ENCODE data around the gene SMIM36. TPM values are rescaled to one million over a fixed set of nuclear protein-coding genes. Genes with fewer than 3 reads are reported as not detected.

The SMIM36 gene
- total RNA-seq, 1 donor from 2014 or later: not detected

- Mint-ChIP-seq H3K27me3 (no peaks in the 10 kb centered on the region), H3K4me3 (peak overlapping the region; percentile 61), H3K9me3 (no peaks in the 10 kb centered on the region), H3K27ac (peak overlapping the region; percentile 92), H3K36me3 (ENCODE audit: low read depth) (no peaks in the 10 kb centered on the region), H3K4me1 (peaks cover 29% of the 10 kb centered on the region)
- TF ChIP-seq, protein P1, sequence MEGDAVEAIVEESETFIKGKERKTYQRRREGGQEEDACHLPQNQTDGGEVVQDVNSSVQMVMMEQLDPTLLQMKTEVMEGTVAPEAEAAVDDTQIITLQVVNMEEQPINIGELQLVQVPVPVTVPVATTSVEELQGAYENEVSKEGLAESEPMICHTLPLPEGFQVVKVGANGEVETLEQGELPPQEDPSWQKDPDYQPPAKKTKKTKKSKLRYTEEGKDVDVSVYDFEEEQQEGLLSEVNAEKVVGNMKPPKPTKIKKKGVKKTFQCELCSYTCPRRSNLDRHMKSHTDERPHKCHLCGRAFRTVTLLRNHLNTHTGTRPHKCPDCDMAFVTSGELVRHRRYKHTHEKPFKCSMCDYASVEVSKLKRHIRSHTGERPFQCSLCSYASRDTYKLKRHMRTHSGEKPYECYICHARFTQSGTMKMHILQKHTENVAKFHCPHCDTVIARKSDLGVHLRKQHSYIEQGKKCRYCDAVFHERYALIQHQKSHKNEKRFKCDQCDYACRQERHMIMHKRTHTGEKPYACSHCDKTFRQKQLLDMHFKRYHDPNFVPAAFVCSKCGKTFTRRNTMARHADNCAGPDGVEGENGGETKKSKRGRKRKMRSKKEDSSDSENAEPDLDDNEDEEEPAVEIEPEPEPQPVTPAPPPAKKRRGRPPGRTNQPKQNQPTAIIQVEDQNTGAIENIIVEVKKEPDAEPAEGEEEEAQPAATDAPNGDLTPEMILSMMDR (IDR thresholded peaks at IDR 0.05): no peak
- POLR2A ChIA-PET: interaction anchor here (0.9 to 2.8 kb wide), 5 partner anchors 8 to 24 kb away, joined by 3 to 14 read pairs (median 3); partner anchors contain the start of gene MMD
- CTCF ChIA-PET: no interaction called here
- intact Hi-C loops (cut with micrococcal nuclease): loop anchor here (1.0 kb wide), 2 partner anchors 7 to 24 kb away; no protein-coding TSS in a partner anchor
- no peak for DNase-seq
- ATAC-seq (ENCODE audit: low read depth): peak; percentile 91
These were observed 66.5 kb downstream of the SMIM36 start for GRCh38 chr17:55444471-55445441.

DNA sequence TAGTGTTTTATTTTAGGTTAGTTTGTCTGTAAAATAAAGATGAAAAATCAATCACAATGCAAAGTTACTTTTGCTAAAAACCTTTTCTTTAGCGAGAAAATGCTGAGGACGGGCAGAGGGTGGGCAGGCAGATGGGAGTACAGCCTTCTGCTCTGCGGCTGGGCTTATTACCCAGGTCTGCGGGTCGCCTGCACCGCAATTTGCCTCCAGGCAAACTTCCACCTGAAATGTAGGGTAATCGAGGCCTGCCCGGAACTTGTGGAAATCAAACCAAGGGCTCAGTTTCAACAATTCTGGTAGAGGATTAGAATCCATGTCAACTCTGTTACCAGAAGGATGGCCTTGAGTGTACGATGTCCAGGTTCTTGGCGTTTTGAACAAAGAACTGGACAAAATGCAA is 67.3 kb downstream of the SMIM36 start:
- Mint-ChIP-seq H3K36me3 (ENCODE audit: low read depth) (no peaks in the 10 kb centered on the region), H3K4me1 (peaks cover 33% of the 10 kb centered on the region), H3K27ac (peak overlapping the region; percentile 92), H3K4me3 (no peak overlapping the region), H3K9me3 (no peaks in the 10 kb centered on the region), H3K27me3 (no peaks in the 10 kb centered on the region)
- intact Hi-C loops (cut with micrococcal nuclease): no loop called here
- no peak for DNase-seq
- TF ChIP-seq, protein P1 (IDR thresholded peaks at IDR 0.05): no peak
- CTCF ChIA-PET: no interaction called here
- ATAC-seq (ENCODE audit: low read depth): no peak
- POLR2A ChIA-PET: no interaction called here

DNA sequence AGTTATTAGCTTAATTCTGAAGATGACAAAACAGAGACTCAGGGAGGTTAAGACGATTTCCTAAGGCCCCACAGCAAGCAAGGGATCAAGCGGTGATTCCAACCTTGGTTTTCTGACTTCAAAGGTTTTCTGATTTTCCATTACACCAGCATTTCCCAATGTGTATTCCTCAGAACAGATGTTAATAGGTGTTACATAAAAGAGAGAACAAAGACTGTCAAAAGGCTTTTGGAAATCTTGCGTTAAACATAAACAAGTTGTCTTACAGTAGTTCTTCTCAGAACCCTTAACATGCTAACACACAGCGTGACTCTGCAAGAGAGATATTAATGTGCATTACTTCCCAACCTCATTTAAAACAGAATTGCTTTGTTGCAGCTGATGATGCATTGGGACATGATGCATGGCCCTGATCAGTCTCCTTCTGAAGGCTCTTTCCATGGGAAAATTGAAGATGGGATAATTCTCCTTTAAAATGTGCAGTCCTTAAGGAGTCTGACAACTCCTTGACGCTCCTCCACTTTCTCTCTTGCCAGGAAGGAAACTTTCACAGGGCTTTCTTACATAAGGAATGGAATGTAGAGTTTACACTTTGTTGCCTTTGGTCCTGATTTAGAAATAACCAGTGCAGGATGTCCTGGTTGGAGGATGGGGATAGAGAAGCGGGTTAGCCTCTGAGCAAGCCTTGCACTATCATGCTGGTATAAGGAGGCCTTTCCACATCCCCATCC is 68.1 kb downstream of the SMIM36 start:
- H3K36me3 Mint-ChIP-seq (ENCODE audit: low read depth): no peaks in the 10 kb centered on the region
- no peaks in the 10 kb centered on the region for H3K9me3 Mint-ChIP-seq
- H3K27ac Mint-ChIP-seq: peak overlapping the region; percentile 24
- intact Hi-C loops (cut with micrococcal nuclease): no loop called here
- H3K4me1 Mint-ChIP-seq: peaks cover 36% of the 10 kb centered on the region
- H3K4me3 Mint-ChIP-seq: no peak overlapping the region
- no peaks in the 10 kb centered on the region for H3K27me3 Mint-ChIP-seq
- TF ChIP-seq, protein P1 (IDR thresholded peaks at IDR 0.05): no peak
- POLR2A ChIA-PET: interaction anchor here (0.6 to 1.3 kb wide), 3 partner anchors 22 to 1153 kb away, joined by 3 to 7 read pairs (median 3); partner anchors contain the start of gene MMD
- CTCF ChIA-PET: interaction anchor here (1.0 kb wide), 1 partner anchor 22 kb away, joined by 3 read pairs; no protein-coding TSS in a partner anchor
- ATAC-seq (ENCODE audit: low read depth): no peak
- DNase-seq: no peak

DNA sequence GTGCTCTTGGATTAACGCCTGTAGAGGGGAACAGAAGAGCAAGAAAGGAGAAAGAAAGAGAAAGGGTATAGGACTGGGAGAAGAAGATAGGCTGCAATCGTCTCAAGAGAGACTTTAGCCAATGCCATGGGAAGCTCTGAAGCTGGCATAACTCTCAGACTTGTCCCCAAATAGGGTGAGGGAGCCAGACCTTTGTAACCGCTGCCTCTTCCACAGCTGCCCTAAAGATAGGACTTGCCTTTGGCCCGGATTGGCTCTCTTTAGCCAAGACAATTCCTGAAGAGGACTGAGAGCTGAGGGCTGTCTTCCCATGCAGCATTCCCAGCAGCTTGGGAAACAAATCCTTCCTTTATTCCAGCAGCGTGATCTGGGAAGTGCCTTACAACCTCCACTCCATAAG is 68.8 kb downstream of the SMIM36 start:
- Mint-ChIP-seq H3K4me3 (no peak overlapping the region), H3K36me3 (ENCODE audit: low read depth) (no peaks in the 10 kb centered on the region), H3K4me1 (peaks cover 43% of the 10 kb centered on the region), H3K27ac (no peak overlapping the region), H3K27me3 (no peaks in the 10 kb centered on the region), H3K9me3 (no peaks in the 10 kb centered on the region)
- DNase-seq (no peak), ATAC-seq (ENCODE audit: low read depth) (no peak)
- ChIA-PET CTCF (interaction anchor here (1.0 kb wide), 1 partner anchor 22 kb away, joined by 3 read pairs; no protein-coding TSS in a partner anchor), POLR2A (interaction anchor here (0.6 to 1.3 kb wide), 2 partner anchors 21 to 1153 kb away, joined by 3 to 7 read pairs; partner anchors contain the start of gene MMD)
- TF ChIP-seq, protein P1 (IDR thresholded peaks at IDR 0.05): no peak
- intact Hi-C loops (cut with micrococcal nuclease): no loop called here

Data from activated B cell treated with CpG ODN at 0.5 μM for 24 hours (primary cell).